ENCODE data around the gene GATD1. TPM values are rescaled to one million over a fixed set of nuclear protein-coding genes. Genes with fewer than 3 reads are reported as not detected.
A peak's percentile ranks its signal among the peaks of the same experiment; 100 is the strongest.

Gene GATD1
- total RNA-seq, 2 experiments from 2014 or later = 109 to 117 TPM

DNA sequence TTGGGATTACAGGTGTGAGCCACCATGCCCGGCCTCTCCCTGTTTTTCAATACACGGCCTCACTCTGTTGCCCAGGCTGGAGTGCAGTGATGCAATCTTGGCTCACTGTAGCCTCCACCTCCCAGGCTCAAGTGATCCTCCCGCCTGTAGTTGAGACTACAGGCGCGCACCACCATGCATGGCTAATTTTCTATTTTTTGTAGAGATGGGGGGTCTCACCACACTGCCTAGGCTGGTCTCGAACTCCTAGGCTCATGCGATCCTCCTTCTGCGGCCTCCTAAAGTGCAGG lies 11.5 kb downstream of the GATD1 start:
- BruUV-seq (replicated peaks) = no TSS peak
- no peaks in the 10 kb centered on the region for H3K79me2 ChIP-seq (ENCODE audit: insufficient read depth, low read depth, low read length)
- DNase-seq (ENCODE audit: low spot score) = no peak
- no peak overlapping the region for H3K4me3 ChIP-seq (ENCODE audit: low read depth, low read length, poor library complexity, severe bottlenecking)
- no peaks in the 10 kb centered on the region for H3K9me3 ChIP-seq (ENCODE audit: low read length)
- H3K27ac ChIP-seq (ENCODE audit: low read depth, low read length, poor library complexity, severe bottlenecking) = no peak overlapping the region
- no peaks in the 10 kb centered on the region for H4K20me1 ChIP-seq (ENCODE audit: insufficient read depth, low read length)
- H3K9me2 ChIP-seq (ENCODE audit: insufficient read depth, low read length) = no peaks in the 10 kb centered on the region
- H3K4me1 ChIP-seq (ENCODE audit: insufficient read depth, low read length, poor library complexity, severe bottlenecking) = no peaks in the 10 kb centered on the region
- no peak for TF ChIP-seq EZH2phosphoT487 (IDR thresholded peaks at IDR 0.05; ENCODE audit: borderline replicate concordance, low read depth, low read length)
- TF ChIP-seq, protein P1, sequence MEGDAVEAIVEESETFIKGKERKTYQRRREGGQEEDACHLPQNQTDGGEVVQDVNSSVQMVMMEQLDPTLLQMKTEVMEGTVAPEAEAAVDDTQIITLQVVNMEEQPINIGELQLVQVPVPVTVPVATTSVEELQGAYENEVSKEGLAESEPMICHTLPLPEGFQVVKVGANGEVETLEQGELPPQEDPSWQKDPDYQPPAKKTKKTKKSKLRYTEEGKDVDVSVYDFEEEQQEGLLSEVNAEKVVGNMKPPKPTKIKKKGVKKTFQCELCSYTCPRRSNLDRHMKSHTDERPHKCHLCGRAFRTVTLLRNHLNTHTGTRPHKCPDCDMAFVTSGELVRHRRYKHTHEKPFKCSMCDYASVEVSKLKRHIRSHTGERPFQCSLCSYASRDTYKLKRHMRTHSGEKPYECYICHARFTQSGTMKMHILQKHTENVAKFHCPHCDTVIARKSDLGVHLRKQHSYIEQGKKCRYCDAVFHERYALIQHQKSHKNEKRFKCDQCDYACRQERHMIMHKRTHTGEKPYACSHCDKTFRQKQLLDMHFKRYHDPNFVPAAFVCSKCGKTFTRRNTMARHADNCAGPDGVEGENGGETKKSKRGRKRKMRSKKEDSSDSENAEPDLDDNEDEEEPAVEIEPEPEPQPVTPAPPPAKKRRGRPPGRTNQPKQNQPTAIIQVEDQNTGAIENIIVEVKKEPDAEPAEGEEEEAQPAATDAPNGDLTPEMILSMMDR (conservative IDR thresholded peaks at IDR 0.05; ENCODE audit: low read length) = no peak
- CTCF ChIA-PET (ENCODE audit: unreplicated experiment) = no interaction called here
- H3K4me2 ChIP-seq (ENCODE audit: low read length) = no peak overlapping the region
- H2AFZ ChIP-seq (ENCODE audit: low read length) = no peak overlapping the region
- intact Hi-C loops (cut with micrococcal nuclease; ENCODE audit: unreplicated experiment) = loop anchor here (1.0 kb wide), 1 partner anchor 37 kb away; no protein-coding TSS in a partner anchor
- POLR2A ChIA-PET = no interaction called here
- peaks cover 88% of the 10 kb centered on the region for H3K36me3 ChIP-seq (ENCODE audit: insufficient read depth, low read length)

- intact Hi-C loops (cut with micrococcal nuclease; ENCODE audit: unreplicated experiment) = loop anchor here (1.0 kb wide), 1 partner anchor 37 kb away; no protein-coding TSS in a partner anchor
- CTCF ChIA-PET (ENCODE audit: unreplicated experiment) = no interaction called here
- TF ChIP-seq EZH2phosphoT487 (IDR thresholded peaks at IDR 0.05; ENCODE audit: borderline replicate concordance, low read depth, low read length) = no peak
- TF ChIP-seq, protein P1 (conservative IDR thresholded peaks at IDR 0.05; ENCODE audit: low read length) = peak; percentile 75
- POLR2A ChIA-PET = no interaction called here
- no peaks in the 10 kb centered on the region for H3K4me1 ChIP-seq (ENCODE audit: insufficient read depth, low read length, poor library complexity, severe bottlenecking)
- H3K9me2 ChIP-seq (ENCODE audit: insufficient read depth, low read length) = no peaks in the 10 kb centered on the region
- no peak overlapping the region for H3K27ac ChIP-seq (ENCODE audit: low read depth, low read length, poor library complexity, severe bottlenecking)
- DNase-seq (ENCODE audit: low spot score) = peak; percentile 65
- H3K4me3 ChIP-seq (ENCODE audit: low read depth, low read length, poor library complexity, severe bottlenecking) = no peak overlapping the region
- no peak overlapping the region for H3K4me2 ChIP-seq (ENCODE audit: low read length)
- H4K20me1 ChIP-seq (ENCODE audit: insufficient read depth, low read length) = no peaks in the 10 kb centered on the region
- H3K9me3 ChIP-seq (ENCODE audit: low read length) = no peaks in the 10 kb centered on the region
- no TSS peak for BruUV-seq (replicated peaks)
- peaks cover 88% of the 10 kb centered on the region for H3K36me3 ChIP-seq (ENCODE audit: insufficient read depth, low read length)
- no peak overlapping the region for H2AFZ ChIP-seq (ENCODE audit: low read length)
- H3K79me2 ChIP-seq (ENCODE audit: insufficient read depth, low read depth, low read length) = no peaks in the 10 kb centered on the region
Observed at GRCh38 chr11:765025-765801, 12.1 kb downstream of the GATD1 start.

- no peaks in the 10 kb centered on the region for H3K9me3 ChIP-seq (ENCODE audit: low read length)
- no peaks in the 10 kb centered on the region for H3K4me1 ChIP-seq (ENCODE audit: insufficient read depth, low read length, poor library complexity, severe bottlenecking)
- intact Hi-C loops (cut with micrococcal nuclease; ENCODE audit: unreplicated experiment) = loop anchor here (1.0 kb wide), 1 partner anchor 36 kb away; no protein-coding TSS in a partner anchor
- H2AFZ ChIP-seq (ENCODE audit: low read length) = no peak overlapping the region
- TF ChIP-seq, protein P1 (conservative IDR thresholded peaks at IDR 0.05; ENCODE audit: low read length) = no peak
- no peak for TF ChIP-seq EZH2phosphoT487 (IDR thresholded peaks at IDR 0.05; ENCODE audit: borderline replicate concordance, low read depth, low read length)
- no peak overlapping the region for H3K4me3 ChIP-seq (ENCODE audit: low read depth, low read length, poor library complexity, severe bottlenecking)
- ChIA-PET POLR2A (no interaction called here), CTCF (ENCODE audit: unreplicated experiment) (interaction anchor here (1.7 kb wide), 1 partner anchor 16 kb away, joined by 4 read pairs; no protein-coding TSS in a partner anchor)
- H3K79me2 ChIP-seq (ENCODE audit: insufficient read depth, low read depth, low read length) = no peaks in the 10 kb centered on the region
- DNase-seq (ENCODE audit: low spot score) = no peak
- no peaks in the 10 kb centered on the region for H3K9me2 ChIP-seq (ENCODE audit: insufficient read depth, low read length)
- no peak overlapping the region for H3K4me2 ChIP-seq (ENCODE audit: low read length)
- H3K36me3 ChIP-seq (ENCODE audit: insufficient read depth, low read length) = peaks cover 89% of the 10 kb centered on the region
- no TSS peak for BruUV-seq (replicated peaks)
- H3K27ac ChIP-seq (ENCODE audit: low read depth, low read length, poor library complexity, severe bottlenecking) = no peak overlapping the region
- H4K20me1 ChIP-seq (ENCODE audit: insufficient read depth, low read length) = peaks cover 4% of the 10 kb centered on the region; the same call in 1 of the 2 replicates
Observed at GRCh38 chr11:764322-765024, 12.8 kb downstream of the GATD1 start.
